GM21515 (cell line): ENCODE data around the gene YAE1.

ENCODE experiments used
- ATAC-seq: cut with Tn5 transposase; IDR thresholded peaks from one replicate; pipeline ENCODE4 v1.9.1; 2021; ENCODE audit not compliant: unreplicated experiment

The YAE1 gene

DNA sequence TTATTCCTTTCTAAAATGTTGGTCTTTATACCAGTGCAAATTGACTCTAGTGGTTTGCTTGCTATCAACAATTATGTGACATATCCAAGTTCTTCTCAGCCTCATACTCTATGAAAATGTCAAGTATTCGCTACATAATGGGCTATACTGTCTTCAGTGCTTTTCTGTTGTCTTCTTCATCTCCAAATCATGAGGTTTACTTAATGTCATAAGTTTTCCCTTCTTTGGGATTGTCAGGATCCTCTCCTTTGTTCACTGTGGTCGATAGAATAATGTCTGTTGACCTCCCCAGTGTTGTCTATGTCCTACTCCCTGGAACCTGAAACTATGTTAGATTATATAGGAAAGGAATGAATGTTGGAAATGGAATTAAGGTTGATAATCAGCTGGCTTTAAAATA is 40.7 kb downstream of the YAE1 start:
- no peak for ATAC-seq

GRCh38 chr7:39607865-39608264 is 41.7 kb downstream of the YAE1 start:
- ATAC-seq = no peak

- ATAC-seq = no peak
Observed at GRCh38 chr7:39608278-39608677, 42.1 kb downstream of the YAE1 start.

DNA sequence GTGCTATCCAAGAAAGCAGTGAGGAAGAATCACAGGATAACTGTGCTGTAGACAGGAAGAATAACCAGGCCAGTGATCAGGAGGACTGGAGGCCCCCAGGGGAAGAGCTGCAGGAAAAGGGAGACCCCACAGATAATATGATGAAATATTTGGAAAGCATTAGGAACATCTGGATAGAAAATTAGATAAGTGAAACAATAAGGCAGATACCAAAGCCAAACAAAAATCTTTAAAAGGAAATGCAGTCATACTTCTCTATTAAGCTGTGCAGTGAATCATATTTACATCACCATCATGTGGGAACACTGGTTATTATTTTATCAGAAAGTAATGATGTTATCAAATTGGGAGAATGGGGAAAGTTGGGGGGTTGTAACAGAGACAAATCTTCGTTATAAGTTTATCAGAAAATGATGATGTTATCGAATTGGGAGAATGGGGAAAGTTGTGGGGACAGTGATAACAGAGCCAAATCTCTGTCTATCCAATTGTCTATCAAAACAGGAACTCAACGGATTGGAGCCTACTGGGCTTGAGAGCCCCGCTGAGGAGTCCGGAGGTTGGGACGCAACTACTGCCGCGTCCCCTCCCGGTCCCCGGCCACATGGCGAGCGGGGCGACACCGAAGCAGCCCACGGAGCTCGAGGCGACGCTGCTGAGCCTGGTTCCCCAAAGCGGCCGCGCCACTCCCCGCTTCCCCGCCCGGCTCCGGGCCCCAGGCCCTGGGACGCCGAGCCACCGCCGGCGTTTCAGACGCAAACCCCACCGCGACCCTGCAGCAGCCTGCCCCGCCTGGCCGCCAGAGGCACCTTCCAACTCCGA is 43.1 kb downstream of the YAE1 start:
- ATAC-seq = no peak

DNA sequence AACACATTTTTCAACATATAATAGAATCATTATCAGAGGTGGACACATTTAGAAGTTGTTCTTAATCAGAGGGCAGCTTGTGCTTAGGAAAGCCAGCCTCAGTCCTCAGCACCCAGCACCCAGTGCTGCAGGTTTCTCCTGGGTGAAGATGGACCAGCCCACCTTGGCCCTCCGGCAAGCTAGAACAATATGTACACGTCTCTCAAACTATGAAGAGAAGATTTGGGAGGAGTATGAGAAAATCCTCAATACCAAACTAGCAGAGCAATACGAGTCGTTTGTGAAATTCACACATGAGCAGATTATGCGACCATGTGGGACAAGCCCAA is 43.7 kb downstream of the YAE1 start:
- ATAC-seq = no peak

GRCh38 chr7:39613577-39613976 is 47.4 kb downstream of the YAE1 start:
- no peak for ATAC-seq

GRCh38 chr7:39614299-39614698 is 48.1 kb downstream of the YAE1 start:
- no peak for ATAC-seq

DNA sequence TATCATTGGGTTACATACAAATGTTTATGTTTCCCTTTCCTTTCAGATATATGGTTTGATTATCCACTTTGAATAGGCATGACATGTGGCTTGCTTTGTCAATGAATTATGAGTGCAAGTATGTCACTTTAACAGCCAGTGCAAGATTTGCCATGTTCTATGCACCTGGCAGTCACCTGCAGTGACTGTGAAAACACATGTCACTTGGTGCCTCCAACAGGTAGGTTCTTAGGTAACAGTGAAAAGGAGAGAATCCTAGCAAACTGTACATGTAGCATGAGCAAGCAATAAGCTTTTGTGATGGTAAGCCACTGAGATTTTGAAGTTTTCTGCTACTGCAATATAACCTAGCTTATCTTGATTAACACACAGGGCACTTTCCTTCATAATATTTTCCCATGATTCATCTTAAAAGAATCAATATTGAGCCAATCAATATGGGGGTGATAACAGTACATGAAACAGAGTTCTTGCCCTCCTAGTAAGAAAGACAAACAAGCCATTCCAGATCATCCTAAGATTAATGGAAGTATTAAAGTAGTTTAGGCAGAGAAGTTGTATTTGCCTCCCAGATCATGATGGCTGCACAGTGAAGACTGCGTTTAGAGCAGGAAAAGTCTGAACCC is 49.3 kb downstream of the YAE1 start:
- no peak for ATAC-seq

- no peak for ATAC-seq
Observed at GRCh38 chr7:39616138-39616537, 49.9 kb downstream of the YAE1 start.

GRCh38 chr7:39617005-39617404 is 50.8 kb downstream of the YAE1 start:
- ATAC-seq = no peak

DNA sequence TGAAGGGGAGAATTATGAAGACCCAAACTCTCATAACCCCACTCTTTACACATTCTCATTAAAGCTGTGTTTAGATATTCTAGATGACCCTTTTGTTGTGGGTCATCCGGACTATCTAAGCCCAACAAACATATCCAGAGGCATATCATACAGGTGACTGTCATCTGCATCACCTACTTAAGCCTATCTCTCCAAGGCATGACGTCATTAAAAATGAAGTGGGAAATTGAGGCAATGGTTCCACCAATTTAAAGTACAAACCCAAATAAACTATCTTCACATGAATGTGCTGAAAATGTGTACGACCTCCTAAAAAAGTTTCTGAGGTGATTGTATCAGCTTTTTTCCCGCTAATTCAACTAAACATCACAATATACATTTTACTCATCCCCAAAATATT is 52.7 kb downstream of the YAE1 start:
- ATAC-seq = no peak

DNA sequence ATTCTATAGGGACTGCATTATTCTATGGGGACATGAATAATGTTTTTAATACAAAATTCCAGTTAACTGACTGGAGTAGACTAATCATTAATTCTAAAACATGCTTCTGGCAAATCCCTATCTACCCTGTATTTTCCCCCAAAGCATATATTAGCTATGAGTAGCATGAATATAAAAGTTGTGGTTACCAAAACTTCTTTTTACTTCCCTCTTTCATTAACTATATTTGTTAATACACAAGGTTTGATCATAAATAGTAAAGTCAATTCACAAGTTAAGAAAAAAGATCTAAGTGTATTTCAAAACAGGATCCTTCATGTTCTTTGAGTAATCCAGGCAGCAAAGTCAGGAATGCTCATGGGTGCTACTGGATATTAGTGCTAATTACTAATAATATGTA is 54.3 kb downstream of the YAE1 start:
- ATAC-seq = no peak

- ATAC-seq = no peak
Observed at GRCh38 chr7:39621261-39621660, 55.1 kb downstream of the YAE1 start.

DNA sequence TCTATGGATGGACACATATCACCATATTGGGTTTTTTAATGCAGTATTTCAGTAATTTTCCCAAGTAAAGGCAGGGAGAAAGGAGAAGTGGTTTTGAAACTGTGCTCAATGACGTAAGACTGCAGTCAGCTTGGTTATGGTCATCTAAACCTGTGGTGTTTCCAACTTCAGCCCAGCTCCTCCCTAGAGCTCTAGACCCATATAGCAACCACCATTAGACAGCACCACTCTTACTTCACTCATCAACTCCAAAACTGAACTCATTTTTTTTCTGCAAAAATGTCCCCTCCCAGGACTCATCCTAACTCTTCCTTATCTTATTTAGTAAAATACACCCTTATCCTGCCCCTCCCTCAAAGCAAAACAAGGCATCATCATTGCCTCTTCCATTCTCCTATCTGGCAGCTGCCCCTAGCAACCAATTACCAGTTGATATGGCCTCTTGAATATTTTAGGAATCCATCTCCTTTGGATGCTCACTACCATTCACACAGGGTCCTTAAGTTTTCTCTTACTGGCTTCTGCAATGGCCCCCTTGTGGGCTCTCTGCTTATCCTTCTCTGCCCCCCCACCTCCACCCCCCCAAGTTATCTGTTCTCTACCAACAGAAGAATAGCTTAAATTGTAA is 55.7 kb downstream of the YAE1 start:
- ATAC-seq = no peak
